H9 (cell line): ENCODE data around the gene TUNAR. TPM values are rescaled to one million over a fixed set of nuclear protein-coding genes. Genes with fewer than 3 reads are reported as not detected.

ENCODE experiments used
- DNase-seq: peaks from one replicate; pipeline ENCODE4 v3.0.0-alpha.2; 2017
- H2AFZ ChIP-seq: one replicate; pipeline ENCODE4 v1.6.1; 2013; ENCODE audit warnings: mild to moderate bottlenecking, low read length, control low read depth, moderate library complexity
- H2AK5ac ChIP-seq: 2 replicates; pipeline ENCODE4 v1.6.1; 2013; ENCODE audit warnings: low read length, control low read depth, mixed read lengths; ENCODE audit not compliant: insufficient read length
- H2BK120ac ChIP-seq: one replicate; pipeline ENCODE4 v1.6.1; 2013; ENCODE audit warnings: low read depth, mild to moderate bottlenecking, low read length, control low read depth, inconsistent platforms; ENCODE audit not compliant: poor library complexity, severe bottlenecking
- H2BK12ac ChIP-seq: 2 replicates; pipeline ENCODE4 v1.6.1; 2013; ENCODE audit warnings: low read length, control low read depth, mixed read lengths, low read depth; ENCODE audit not compliant: insufficient read length
- H2BK15ac ChIP-seq: 2 replicates; pipeline ENCODE4 v1.6.1; 2013; ENCODE audit warnings: low read depth, low read length, control low read depth
- H2BK20ac ChIP-seq: one replicate; pipeline ENCODE4 v1.6.1; 2013; ENCODE audit warnings: low read depth, mild to moderate bottlenecking, low read length, control low read depth, inconsistent platforms; ENCODE audit not compliant: poor library complexity, severe bottlenecking
- H2BK5ac ChIP-seq: 2 replicates; pipeline ENCODE4 v1.6.1; 2013; ENCODE audit warnings: low read length, control low read depth, mixed read lengths; ENCODE audit not compliant: insufficient read length
- H3K14ac ChIP-seq: 2 replicates; pipeline ENCODE4 v1.6.1; 2013; ENCODE audit warnings: low read length, control low read depth; ENCODE audit not compliant: insufficient read depth
- H3K18ac ChIP-seq: 2 replicates; pipeline ENCODE4 v1.6.1; 2013; ENCODE audit warnings: low read depth, mild to moderate bottlenecking, mixed read lengths, low read length, control low read depth; ENCODE audit not compliant: insufficient read length
- H3K23ac ChIP-seq: 2 replicates; pipeline ENCODE4 v1.6.1; 2013; ENCODE audit warnings: low read length, control low read depth, mixed read lengths, low read depth; ENCODE audit not compliant: insufficient read length
- H3K23me2 ChIP-seq: 2 replicates; pipeline ENCODE4 v1.6.1; 2013; ENCODE audit warnings: low read depth, mild to moderate bottlenecking, mixed read lengths, low read length, control low read depth; ENCODE audit not compliant: insufficient read length, poor library complexity, severe bottlenecking
- H3K27ac ChIP-seq: 2 replicates; pipeline ENCODE4 v1.5.1; 2013; ENCODE audit warnings: low read length, control low read depth, mixed read lengths, low read depth; ENCODE audit not compliant: insufficient read length
- H3K27me3 ChIP-seq: 2 replicates; pipeline ENCODE4 v1.6.1; 2013; ENCODE audit warnings: low read length, control low read depth, inconsistent platforms; ENCODE audit not compliant: insufficient read depth
- H3K4ac ChIP-seq: 2 replicates; pipeline ENCODE4 v1.6.1; 2013; ENCODE audit warnings: low read depth, mild to moderate bottlenecking, control low read depth, inconsistent platforms, low read length, moderate library complexity
- H3K4me1 ChIP-seq: 2 replicates; pipeline ENCODE4 v1.6.1; 2013; ENCODE audit warnings: low read length, control low read depth, inconsistent platforms; ENCODE audit not compliant: insufficient read depth
- H3K4me2 ChIP-seq: 2 replicates; pipeline ENCODE4 v1.6.1; 2013; ENCODE audit warnings: low read length, control low read depth, mixed read lengths; ENCODE audit not compliant: insufficient read length, insufficient read depth
- H3K56ac ChIP-seq: 2 replicates; pipeline ENCODE4 v1.6.1; 2013; ENCODE audit warnings: low read depth, mild to moderate bottlenecking, mixed read lengths, low read length, control low read depth; ENCODE audit not compliant: insufficient read length
- H3K79me1 ChIP-seq: 2 replicates; pipeline ENCODE4 v1.6.1; 2013; ENCODE audit warnings: low read depth, mild to moderate bottlenecking, moderate library complexity, low read length, control low read depth, inconsistent platforms; ENCODE audit not compliant: insufficient read depth, poor library complexity, severe bottlenecking
- H3K79me2 ChIP-seq: 2 replicates; pipeline ENCODE4 v1.6.1; 2013; ENCODE audit warnings: low read length, control low read depth, inconsistent platforms; ENCODE audit not compliant: insufficient read depth
- H3K9ac ChIP-seq: 2 replicates; pipeline ENCODE4 v1.6.1; 2013; ENCODE audit warnings: low read length, control low read depth, mixed read lengths; ENCODE audit not compliant: insufficient read length; ENCODE audit errors: extremely low read depth
- H3K9me3 ChIP-seq: one replicate; pipeline ENCODE4 v1.6.1; 2013; ENCODE audit warnings: low read depth, low read length, inconsistent platforms; ENCODE audit not compliant: control insufficient read depth
- H3T11ph ChIP-seq: one replicate; pipeline ENCODE4 v1.6.1; 2013; ENCODE audit warnings: mild to moderate bottlenecking, low read length, control low read depth, inconsistent platforms
- H4K20me1 ChIP-seq: one replicate; pipeline ENCODE4 v1.6.1; 2013; ENCODE audit not compliant: control insufficient read depth, insufficient read length, insufficient read depth
- H4K5ac ChIP-seq: 2 replicates; pipeline ENCODE4 v1.6.1; 2013; ENCODE audit warnings: low read depth, mild to moderate bottlenecking, mixed read lengths, low read length, control low read depth; ENCODE audit not compliant: insufficient read length
- H4K8ac ChIP-seq: replicated peaks from 2 replicates; pipeline ENCODE4 v1.6.1; 2013; ENCODE audit warnings: low read length, control low read depth, mixed read lengths, low read depth; ENCODE audit not compliant: insufficient read length
- H4K91ac ChIP-seq: 2 replicates; pipeline ENCODE4 v1.6.1; 2013; ENCODE audit warnings: low read depth, mild to moderate bottlenecking, moderate library complexity, mixed read lengths, low read length, control low read depth; ENCODE audit not compliant: insufficient read length
- H3K27ac Mint-ChIP-seq, 3 experiments: 2 replicates in 2 of 3; 3 replicates in 1 of 3; pipeline ENCODE4 v1.8.0; 2020 to 2021; ENCODE audit warnings: mixed read lengths in 3 of 3, mild to moderate bottlenecking in 1 of 3, moderate library complexity in 1 of 3
- H3K27me3 Mint-ChIP-seq: 2 replicates; pipeline ENCODE4 v1.8.0; 2021; ENCODE audit warnings: low read depth, mild to moderate bottlenecking, moderate library complexity, mixed read lengths
- H3K36me3 Mint-ChIP-seq, 3 experiments: 2 replicates in 2 of 3; 3 replicates in 1 of 3; pipeline ENCODE4 v1.8.0; 2020 to 2021; ENCODE audit warnings: low read depth in 3 of 3, mixed read lengths in 3 of 3; ENCODE audit not compliant: insufficient read depth in 1 of 3
- H3K4me1 Mint-ChIP-seq, 2 experiments: 2 replicates each; pipeline ENCODE4 v1.8.0; 2020; ENCODE audit warnings: mixed read lengths in 2 of 2
- H3K4me3 Mint-ChIP-seq, 2 experiments: 2 replicates in 1 of 2; 3 replicates in 1 of 2; pipeline ENCODE4 v1.8.0; 2020 to 2021; ENCODE audit warnings: mild to moderate bottlenecking in 2 of 2, mixed read lengths in 2 of 2, moderate library complexity in 1 of 2
- H3K9me3 Mint-ChIP-seq, 2 experiments: 2 replicates in 1 of 2; 3 replicates in 1 of 2; pipeline ENCODE4 v1.8.0; 2020; ENCODE audit warnings: mild to moderate bottlenecking in 2 of 2, mixed read lengths in 2 of 2, moderate library complexity in 1 of 2
- CTCF ChIP-seq: fragments of 200-600 bp; sonication (generic); conservative IDR thresholded peaks from 3 replicates; pipeline ENCODE4 v1.8.0; 2021; ENCODE audit warnings: antibody characterized with exemption, mild to moderate bottlenecking
- WGBS: extraction: QIAGEN DNeasy Blood & Tissue Kit; methylation state at CpG from one replicate; pipeline ENCODE4 v1.1.7; 2013; ENCODE audit warnings: missing lambda C conversion rate, low lambda C conversion rate, mixed read lengths; ENCODE audit not compliant: insufficient read length; ENCODE audit errors: extremely low coverage; 5-methylcytosine and 5-hydroxymethylcytosine counted together
- total RNA-seq: library from RNA; stranded (reverse); gene quantifications from 2 replicates; pipeline ENCODE4 v1.2.1, GENCODE V29; 2021

The TUNAR gene
- total RNA-seq, 1 experiment from 2014 or later, result 26.2 TPM

- Histone ChIP-seq H2BK12ac (no peak overlapping the region), H4K20me1 (no peaks in the 10 kb centered on the region), H2BK15ac (no peak overlapping the region), H3K9ac (no peak overlapping the region), H3K14ac (no peak overlapping the region), H2BK20ac (no peak overlapping the region), H3K4me2 (no peak overlapping the region), H2AK5ac (no peak overlapping the region), H2BK5ac (no peak overlapping the region), H3K56ac (no peak overlapping the region), H2AFZ (no peak overlapping the region), H3K23ac (no peak overlapping the region), H4K5ac (no peak overlapping the region), H3K79me1 (no peaks in the 10 kb centered on the region), H3K27ac (no peak overlapping the region), H3K27me3 (no peaks in the 10 kb centered on the region), H4K8ac (no peak overlapping the region), H4K91ac (no peak overlapping the region), H3K9me3 (no peaks in the 10 kb centered on the region), H3K23me2 (no peaks in the 10 kb centered on the region), H2BK120ac (no peak overlapping the region), H3T11ph (no peak overlapping the region), H3K4me1 (no peaks in the 10 kb centered on the region), H3K79me2 (no peaks in the 10 kb centered on the region), H3K18ac (no peak overlapping the region), H3K4ac (no peak overlapping the region)
- WGBS, result no CpG with 5 or more reads among the region's 3 CpGs
- no peak for DNase-seq
- Mint-ChIP-seq H3K9me3 (peaks cover 0 to 3% of the 10 kb centered on the region in 2 experiments; a peak in 3 of 5 replicates), H3K27ac (no peak overlapping the region), H3K36me3 (no peaks in the 10 kb centered on the region), H3K27me3 (peaks cover 13% of the 10 kb centered on the region; the same call in 1 of the 2 replicates), H3K4me1 (peaks cover 0 to 3% of the 10 kb centered on the region in 2 experiments; a peak in 1 of 4 replicates), H3K4me3 (no peak overlapping the region)
- TF ChIP-seq CTCF, result no peak
These were observed 14.4 kb upstream of the TUNAR start for GRCh38 chr14:95862243-95862642.
